ENCODE results near the gene P2RY11. TPM values are rescaled to one million over a fixed set of nuclear protein-coding genes. Genes with fewer than 3 reads are reported as not detected.

Gene P2RY11
- total RNA-seq, 1 donor from 2014 or later = 31.2 TPM

- Mint-ChIP-seq H3K9me3 (no peaks in the 10 kb centered on the region), H3K36me3 (peaks cover 41% of the 10 kb centered on the region), H3K27me3 (ENCODE audit: low read depth) (no peaks in the 10 kb centered on the region), H3K4me1 (no peaks in the 10 kb centered on the region), H3K27ac (no peak overlapping the region), H3K4me3 (no peak overlapping the region)
- no peak for DNase-seq (ENCODE audit: low spot score in 2 of 2, unreplicated experiment in 2 of 2)
- TF ChIP-seq CTCF (IDR thresholded peaks at IDR 0.05; ENCODE audit: unreplicated experiment) = no peak
Observed at GRCh38 chr19:10149427-10149826, 37.9 kb downstream of the P2RY11 start.

- Mint-ChIP-seq H3K4me1 (no peaks in the 10 kb centered on the region), H3K27me3 (ENCODE audit: low read depth) (no peaks in the 10 kb centered on the region), H3K9me3 (no peaks in the 10 kb centered on the region), H3K4me3 (no peak overlapping the region), H3K36me3 (peaks cover 37% of the 10 kb centered on the region), H3K27ac (no peak overlapping the region)
- TF ChIP-seq CTCF (IDR thresholded peaks at IDR 0.05; ENCODE audit: unreplicated experiment) = no peak
- no peak for DNase-seq (ENCODE audit: low spot score in 2 of 2, unreplicated experiment in 2 of 2)
Observed at GRCh38 chr19:10151521-10151920, 40.0 kb downstream of the P2RY11 start.

- no peak for DNase-seq (ENCODE audit: low spot score in 2 of 2, unreplicated experiment in 2 of 2)
- no peak overlapping the region for H3K27ac Mint-ChIP-seq
Observed at GRCh38 chr19:10152100-10152499, 40.6 kb downstream of the P2RY11 start.

GRCh38 chr19:10155839-10156238 lies 44.3 kb downstream of the P2RY11 start:
- Mint-ChIP-seq H3K27me3 (ENCODE audit: low read depth) (no peaks in the 10 kb centered on the region), H3K4me1 (no peaks in the 10 kb centered on the region)

More at GRCh38 chr19:10152100-10152499, 40.6 kb downstream of the P2RY11 start:
- Mint-ChIP-seq H3K4me1 (no peaks in the 10 kb centered on the region), H3K9me3 (no peaks in the 10 kb centered on the region), H3K4me3 (no peak overlapping the region), H3K27me3 (ENCODE audit: low read depth) (no peaks in the 10 kb centered on the region), H3K36me3 (peaks cover 35% of the 10 kb centered on the region)
- no peak for TF ChIP-seq CTCF (IDR thresholded peaks at IDR 0.05; ENCODE audit: unreplicated experiment)

GRCh38 chr19:10158071-10158470 lies 46.6 kb downstream of the P2RY11 start:
- H3K9me3 Mint-ChIP-seq = no peaks in the 10 kb centered on the region
- peaks cover 32% of the 10 kb centered on the region for H3K36me3 Mint-ChIP-seq
- no peaks in the 10 kb centered on the region for H3K27me3 Mint-ChIP-seq (ENCODE audit: low read depth)
- H3K27ac Mint-ChIP-seq = no peak overlapping the region
- no peaks in the 10 kb centered on the region for H3K4me1 Mint-ChIP-seq
- DNase-seq (ENCODE audit: low spot score in 2 of 2, unreplicated experiment in 2 of 2) = no peak
- H3K4me3 Mint-ChIP-seq = no peak overlapping the region
- no peak for TF ChIP-seq CTCF (IDR thresholded peaks at IDR 0.05; ENCODE audit: unreplicated experiment)

More at GRCh38 chr19:10155839-10156238, 44.3 kb downstream of the P2RY11 start:
- no peak overlapping the region for H3K27ac Mint-ChIP-seq
- H3K36me3 Mint-ChIP-seq = peaks cover 39% of the 10 kb centered on the region
- no peak overlapping the region for H3K4me3 Mint-ChIP-seq
- DNase-seq (ENCODE audit: low spot score in 2 of 2, unreplicated experiment in 2 of 2) = no peak
- TF ChIP-seq CTCF (IDR thresholded peaks at IDR 0.05; ENCODE audit: unreplicated experiment) = no peak
- H3K9me3 Mint-ChIP-seq = no peaks in the 10 kb centered on the region

- Mint-ChIP-seq H3K27me3 (ENCODE audit: low read depth) (no peaks in the 10 kb centered on the region), H3K27ac (no peak overlapping the region), H3K36me3 (peaks cover 35% of the 10 kb centered on the region), H3K4me1 (no peaks in the 10 kb centered on the region), H3K4me3 (no peak overlapping the region), H3K9me3 (no peaks in the 10 kb centered on the region)
- no peak for DNase-seq (ENCODE audit: low spot score in 2 of 2, unreplicated experiment in 2 of 2)
- TF ChIP-seq CTCF (IDR thresholded peaks at IDR 0.05; ENCODE audit: unreplicated experiment) = no peak
Observed at GRCh38 chr19:10158485-10158884, 47.0 kb downstream of the P2RY11 start.
